Endodermal cell (in vitro differentiated cells): ENCODE data around the gene SPTB. TPM values are rescaled to one million over a fixed set of nuclear protein-coding genes. Genes with fewer than 3 reads are reported as not detected.
A peak's percentile ranks its signal among the peaks of the same experiment; 100 is the strongest.

Experiments used
- DNase-seq: peaks from one replicate; pipeline ENCODE4 v3.0.0-alpha.2; 2017
- H3K27ac ChIP-seq: 2 replicates; pipeline ENCODE4 v1.5.1; 2013; ENCODE audit warnings: mild to moderate bottlenecking, low read depth, low read length, moderate library complexity
- H3K27me3 ChIP-seq: 2 replicates; pipeline ENCODE4 v1.6.1; 2013; ENCODE audit warnings: mild to moderate bottlenecking, low read length, moderate library complexity; ENCODE audit not compliant: insufficient read depth, control insufficient read depth, poor library complexity, severe bottlenecking
- H3K36me3 ChIP-seq: 2 replicates; pipeline ENCODE4 v1.7.0; 2013; ENCODE audit warnings: mild to moderate bottlenecking, low read length, moderate library complexity; ENCODE audit not compliant: control insufficient read depth, insufficient read depth
- H3K4me1 ChIP-seq: one replicate; pipeline ENCODE4 v1.7.0; 2013; ENCODE audit warnings: low read length; ENCODE audit not compliant: control insufficient read depth, insufficient read depth
- H3K4me3 ChIP-seq: 2 replicates; pipeline ENCODE4 v1.5.1; 2013; ENCODE audit warnings: mild to moderate bottlenecking, low read length, moderate library complexity
- H3K9ac ChIP-seq: 2 replicates; pipeline ENCODE4 v1.6.1; 2013; ENCODE audit warnings: mild to moderate bottlenecking, low read length, moderate library complexity; ENCODE audit not compliant: poor library complexity, severe bottlenecking; ENCODE audit errors: extremely low read depth
- H3K9me3 ChIP-seq: 2 replicates; pipeline ENCODE4 v1.6.1; 2013; ENCODE audit warnings: mild to moderate bottlenecking, low read length, moderate library complexity; ENCODE audit not compliant: control insufficient read depth
- H3K27ac Mint-ChIP-seq: 2 replicates; pipeline ENCODE4 v1.8.0; 2020; ENCODE audit warnings: mixed read lengths
- H3K27me3 Mint-ChIP-seq: 2 replicates; pipeline ENCODE4 v1.8.0; 2021; ENCODE audit warnings: mild to moderate bottlenecking, mixed read lengths; ENCODE audit not compliant: insufficient read depth
- H3K36me3 Mint-ChIP-seq: 2 replicates; pipeline ENCODE4 v1.8.0; 2020; ENCODE audit warnings: low read depth, mixed read lengths
- H3K4me1 Mint-ChIP-seq: 2 replicates; pipeline ENCODE4 v1.8.0; 2020; ENCODE audit warnings: mixed read lengths
- H3K4me3 Mint-ChIP-seq: 2 replicates; pipeline ENCODE4 v1.8.0; 2020; ENCODE audit warnings: mild to moderate bottlenecking, moderate library complexity, mixed read lengths
- H3K9me3 Mint-ChIP-seq: 2 replicates; pipeline ENCODE4 v1.8.0; 2020; ENCODE audit warnings: mild to moderate bottlenecking, mixed read lengths
- WGBS, 2 experiments: methylation state at CpG; one replicate each; pipeline versions ENCODE4 v1.1.5 to v1.1.7; 2013; ENCODE audit warnings: missing lambda C conversion rate in 2 of 2, mixed read lengths in 1 of 2; ENCODE audit not compliant: insufficient coverage in 1 of 2, insufficient read length in 1 of 2; 5-methylcytosine and 5-hydroxymethylcytosine counted together
- total RNA-seq, 2 donors: library from RNA; stranded (reverse); fragmentation: NEBNext Ultra II Directional in 1 of 2; extraction: Animal tissue kit (Norgen Biotek cat#: 25700) in 1 of 2; gene quantifications; 2 replicates in 1 of 2; 3 replicates in 1 of 2; pipeline ENCODE4 v1.2.1, GENCODE V29; 2021
- TF ChIP-seq, protein P1 (sequence below): fragments of 200-600 bp; sonication (generic); conservative IDR thresholded peaks from 2 replicates; pipeline ENCODE4 v1.5.0; 2021; ENCODE audit warnings: antibody characterized with exemption, mild to moderate bottlenecking

SPTB gene
- total RNA-seq, 2 donors from 2014 or later = 0.77 to 1.4 TPM

GRCh38 chr14:64718762-64719161 lies 160.9 kb downstream of the SPTB start:
- TF ChIP-seq, protein P1, sequence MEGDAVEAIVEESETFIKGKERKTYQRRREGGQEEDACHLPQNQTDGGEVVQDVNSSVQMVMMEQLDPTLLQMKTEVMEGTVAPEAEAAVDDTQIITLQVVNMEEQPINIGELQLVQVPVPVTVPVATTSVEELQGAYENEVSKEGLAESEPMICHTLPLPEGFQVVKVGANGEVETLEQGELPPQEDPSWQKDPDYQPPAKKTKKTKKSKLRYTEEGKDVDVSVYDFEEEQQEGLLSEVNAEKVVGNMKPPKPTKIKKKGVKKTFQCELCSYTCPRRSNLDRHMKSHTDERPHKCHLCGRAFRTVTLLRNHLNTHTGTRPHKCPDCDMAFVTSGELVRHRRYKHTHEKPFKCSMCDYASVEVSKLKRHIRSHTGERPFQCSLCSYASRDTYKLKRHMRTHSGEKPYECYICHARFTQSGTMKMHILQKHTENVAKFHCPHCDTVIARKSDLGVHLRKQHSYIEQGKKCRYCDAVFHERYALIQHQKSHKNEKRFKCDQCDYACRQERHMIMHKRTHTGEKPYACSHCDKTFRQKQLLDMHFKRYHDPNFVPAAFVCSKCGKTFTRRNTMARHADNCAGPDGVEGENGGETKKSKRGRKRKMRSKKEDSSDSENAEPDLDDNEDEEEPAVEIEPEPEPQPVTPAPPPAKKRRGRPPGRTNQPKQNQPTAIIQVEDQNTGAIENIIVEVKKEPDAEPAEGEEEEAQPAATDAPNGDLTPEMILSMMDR = peak; percentile 38
- H3K9me3 ChIP-seq = peaks cover 8% of the 10 kb centered on the region
- no peak overlapping the region for H3K4me3 ChIP-seq
- WGBS, 2 experiments = 92 to 94% methylated on average over 7 of the region's 7 CpGs
- Mint-ChIP-seq H3K27ac (peak overlapping the region; percentile 59), H3K4me3 (peak overlapping the region; percentile 50), H3K36me3 (peaks cover 8% of the 10 kb centered on the region), H3K9me3 (peaks cover 7% of the 10 kb centered on the region), H3K27me3 (peaks cover 7% of the 10 kb centered on the region), H3K4me1 (peaks cover 67% of the 10 kb centered on the region)
- DNase-seq = peak; percentile 48
- no peak overlapping the region for H3K9ac ChIP-seq
- H3K27me3 ChIP-seq = no peaks in the 10 kb centered on the region
- H3K4me1 ChIP-seq = peaks cover 26% of the 10 kb centered on the region
- H3K27ac ChIP-seq = no peak overlapping the region
- no peaks in the 10 kb centered on the region for H3K36me3 ChIP-seq

DNA sequence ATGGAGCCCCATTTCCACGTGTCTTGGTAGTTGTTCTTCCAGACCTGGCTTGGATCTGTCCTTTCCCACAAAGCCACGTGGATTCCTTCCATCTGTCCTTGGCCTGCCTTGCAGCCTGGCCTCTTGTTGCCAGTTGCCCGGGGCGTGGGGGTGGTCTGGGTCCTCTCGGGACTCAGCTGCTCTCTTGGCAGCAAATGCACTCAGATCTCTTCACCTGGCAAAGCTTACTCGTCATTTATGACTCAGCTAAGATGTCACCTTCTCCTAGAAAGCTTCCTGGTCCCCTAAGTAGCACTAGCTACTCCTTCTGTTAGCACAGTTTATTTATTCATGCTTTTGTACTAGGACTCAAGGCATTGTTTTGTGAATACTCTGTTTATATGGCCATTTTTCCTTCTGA lies 161.8 kb downstream of the SPTB start:
- Histone ChIP-seq H3K27me3 (no peaks in the 10 kb centered on the region), H3K9me3 (peaks cover 16% of the 10 kb centered on the region), H3K4me1 (peaks cover 26% of the 10 kb centered on the region), H3K27ac (no peak overlapping the region), H3K4me3 (no peak overlapping the region), H3K36me3 (no peaks in the 10 kb centered on the region), H3K9ac (no peak overlapping the region)
- 83 to 84% methylated on average over 6 of the region's 6 CpGs for WGBS, 2 experiments
- Mint-ChIP-seq H3K4me1 (peaks cover 64% of the 10 kb centered on the region), H3K4me3 (peak overlapping the region; percentile 50), H3K36me3 (peaks cover 14% of the 10 kb centered on the region), H3K9me3 (peaks cover 16% of the 10 kb centered on the region), H3K27me3 (peaks cover 11% of the 10 kb centered on the region), H3K27ac (peak overlapping the region; percentile 59)
- DNase-seq = peak; percentile 41
- TF ChIP-seq, protein P1 = no peak

GRCh38 chr14:64715628-64716412 lies 163.9 kb downstream of the SPTB start:
- Histone ChIP-seq H3K9ac (no peak overlapping the region), H3K36me3 (no peaks in the 10 kb centered on the region), H3K4me3 (peak overlapping the region; percentile 66), H3K27ac (no peak overlapping the region), H3K4me1 (peaks cover 21% of the 10 kb centered on the region), H3K9me3 (peaks cover 28% of the 10 kb centered on the region), H3K27me3 (no peaks in the 10 kb centered on the region)
- TF ChIP-seq, protein P1 = no peak
- peak; percentile 85 for DNase-seq
- peaks cover 25% of the 10 kb centered on the region for H3K9me3 Mint-ChIP-seq
- H3K4me1 Mint-ChIP-seq = peaks cover 51% of the 10 kb centered on the region
- peaks cover 8% of the 10 kb centered on the region for H3K27me3 Mint-ChIP-seq
- H3K4me3 Mint-ChIP-seq = peak overlapping the region; percentile 50
- peaks cover 24% of the 10 kb centered on the region for H3K36me3 Mint-ChIP-seq
- peak overlapping the region; percentile 88 for H3K27ac Mint-ChIP-seq
- 17 to 29% methylated on average over 9 to 21 of the region's 22 CpGs for WGBS, 2 experiments
